OCI-LY1 (cell line): ENCODE results near the gene ITFG1.

Experiments
- H2AFZ ChIP-seq: fragments of 200-600 bp; sonication (generic), shearing (Covaris generic); 2 replicates; pipeline ENCODE4 v1.6.0; 2014; ENCODE audit warnings: antibody characterized with exemption, mild to moderate bottlenecking, low read length
- H3F3A ChIP-seq: fragments of 200-600 bp; sonication (generic), shearing (Covaris generic); 2 replicates; pipeline ENCODE4 v1.6.0; 2014; ENCODE audit warnings: mild to moderate bottlenecking, antibody characterized with exemption, low read length, moderate library complexity; ENCODE audit not compliant: insufficient read depth
- H3K27ac ChIP-seq: fragments of 200-600 bp; sonication (generic); 2 replicates; pipeline ENCODE4 v1.5.1; 2014; ENCODE audit warnings: low read length, mixed run types, mild to moderate bottlenecking, low read depth; ENCODE audit not compliant: poor library complexity, severe bottlenecking
- H3K27me3 ChIP-seq: fragments of 200-600 bp; sonication (generic); 2 replicates; pipeline ENCODE4 v1.6.0; 2014; ENCODE audit warnings: antibody characterized with exemption, mild to moderate bottlenecking, low read length, moderate library complexity; ENCODE audit not compliant: insufficient read depth
- H3K36me3 ChIP-seq: fragments of 200-600 bp; sonication (generic); 2 replicates; pipeline ENCODE4 v1.6.1; 2014; ENCODE audit warnings: mild to moderate bottlenecking, antibody characterized with exemption, low read length, moderate library complexity, mixed read lengths; ENCODE audit not compliant: insufficient read depth
- H3K4me1 ChIP-seq: fragments of 200-600 bp; sonication (generic); 2 replicates; pipeline ENCODE4 v1.5.1; 2014; ENCODE audit warnings: mild to moderate bottlenecking, low read length, moderate library complexity; ENCODE audit not compliant: insufficient read depth, severe bottlenecking
- H3K4me2 ChIP-seq: fragments of 200-600 bp; sonication (generic), shearing (Covaris generic); 2 replicates; pipeline ENCODE4 v1.6.1; 2014; ENCODE audit warnings: low read length
- H3K4me3 ChIP-seq: fragments of 200-600 bp; sonication (generic); 2 replicates; pipeline ENCODE4 v1.5.1; 2014; ENCODE audit warnings: low read length, low read depth, mild to moderate bottlenecking, mixed read lengths; ENCODE audit not compliant: poor library complexity, severe bottlenecking
- H3K79me2 ChIP-seq: fragments of 200-600 bp; shearing (Covaris generic); 2 replicates; pipeline ENCODE4 v1.6.1; 2016; ENCODE audit warnings: mixed run types, low read length, mixed read lengths; ENCODE audit not compliant: insufficient read depth
- H3K9ac ChIP-seq: fragments of 200-600 bp; sonication (generic), shearing (Covaris generic); 2 replicates; pipeline ENCODE4 v1.6.1; 2014; ENCODE audit warnings: mild to moderate bottlenecking, low read length, mixed read lengths
- H3K9me2 ChIP-seq: fragments of 200-600 bp; sonication (generic), shearing (Covaris generic); 2 replicates; pipeline ENCODE4 v1.6.1; 2014; ENCODE audit warnings: low read depth, mild to moderate bottlenecking, low read length, mixed read lengths
- H3K9me3 ChIP-seq: fragments of 200-600 bp; shearing (Covaris generic); 2 replicates; pipeline ENCODE4 v1.6.1; 2014; ENCODE audit warnings: low read length, mixed read lengths
- H4K20me1 ChIP-seq: fragments of 200-600 bp; sonication (generic), shearing (Covaris generic); 2 replicates; pipeline ENCODE4 v1.6.0; 2016; ENCODE audit warnings: mild to moderate bottlenecking, low read length; ENCODE audit not compliant: insufficient read depth
- CTCF ChIP-seq: fragments of 200-600 bp; sonication (generic), shearing (Covaris generic); IDR thresholded peaks from 2 replicates; pipeline ENCODE4 v1.5.1; 2017; ENCODE audit warnings: mild to moderate bottlenecking, antibody characterized with exemption, low read length, moderate library complexity, mixed read lengths
- EZH2 ChIP-seq: fragments of 200-600 bp; sonication (generic), shearing (Covaris generic); IDR thresholded peaks from 2 replicates; pipeline ENCODE4 v1.8.0; 2017; ENCODE audit warnings: borderline replicate concordance, mixed run types, mild to moderate bottlenecking, antibody characterized with exemption, low read length, moderate library complexity, mixed read lengths

The ITFG1 gene

GRCh38 chr16:47311738-47312505 lies 148.9 kb downstream of the ITFG1 start:
- Histone ChIP-seq H3K9ac (no peak overlapping the region), H2AFZ (no peak overlapping the region), H3F3A (peaks cover 4% of the 10 kb centered on the region; the same call in 1 of the 2 replicates), H3K79me2 (no peaks in the 10 kb centered on the region), H3K4me3 (no peak overlapping the region), H3K27me3 (no peaks in the 10 kb centered on the region), H3K4me2 (peak overlapping the region; percentile 31), H3K27ac (peak overlapping the region; percentile 81), H3K9me3 (no peaks in the 10 kb centered on the region), H3K4me1 (peaks cover 30% of the 10 kb centered on the region), H4K20me1 (no peaks in the 10 kb centered on the region), H3K9me2 (no peaks in the 10 kb centered on the region), H3K36me3 (peaks cover 27% of the 10 kb centered on the region)
- no peak for TF ChIP-seq EZH2

- Histone ChIP-seq H3K27ac (peak overlapping the region; percentile 81), H3K9me2 (no peaks in the 10 kb centered on the region), H3K9ac (no peak overlapping the region), H3F3A (peaks cover 4% of the 10 kb centered on the region; the same call in 1 of the 2 replicates), H3K79me2 (no peaks in the 10 kb centered on the region), H3K9me3 (no peaks in the 10 kb centered on the region), H3K27me3 (no peaks in the 10 kb centered on the region), H4K20me1 (no peaks in the 10 kb centered on the region), H2AFZ (no peak overlapping the region), H3K4me3 (peak overlapping the region; percentile 1), H3K36me3 (peaks cover 28% of the 10 kb centered on the region), H3K4me1 (peaks cover 30% of the 10 kb centered on the region), H3K4me2 (peak overlapping the region; percentile 3; the same call in 1 of the 2 replicates)
- TF ChIP-seq CTCF (no peak), EZH2 (no peak)
Measured at GRCh38 chr16:47310792-47311211, 150.1 kb downstream of the ITFG1 start.

GRCh38 chr16:47309581-47310312 lies 151.1 kb downstream of the ITFG1 start:
- Histone ChIP-seq H3K4me3 (no peak overlapping the region), H3K79me2 (no peaks in the 10 kb centered on the region), H2AFZ (no peak overlapping the region), H4K20me1 (no peaks in the 10 kb centered on the region), H3K4me2 (no peak overlapping the region), H3K36me3 (peaks cover 38% of the 10 kb centered on the region), H3K9me2 (no peaks in the 10 kb centered on the region), H3F3A (peaks cover 4% of the 10 kb centered on the region; the same call in 1 of the 2 replicates), H3K4me1 (peaks cover 30% of the 10 kb centered on the region), H3K27me3 (no peaks in the 10 kb centered on the region), H3K27ac (peak overlapping the region; percentile 81), H3K9ac (no peak overlapping the region), H3K9me3 (no peaks in the 10 kb centered on the region)
- no peak for TF ChIP-seq EZH2
- TF ChIP-seq CTCF, result no peak
